A204.1 (cell line): ENCODE data around the gene CCL4L2.
"Not testable (repeated sequence)": the region's sequence is repeated elsewhere in the genome, so short reads cannot be mapped to it uniquely, and the experiment has no call there.

Source experiments
- FAIRE-seq: peaks from 2 replicates; lab custom pipeline; 2012; peaks lifted over from hg19 to GRCh38; lab: Jason Lieb, UNC

Gene CCL4L2

GRCh38 chr17:36210439-36211211 is at the start of gene CCL4L2:
CCL4L2 (plus strand) TSS chr17:36211063.
- not testable (repeated sequence) for FAIRE-seq

GRCh38 chr17:36168836-36169235 is 42.0 kb upstream of the CCL4L2 start:
- FAIRE-seq = not testable (repeated sequence)

- FAIRE-seq = not testable (repeated sequence)
These were observed 34.3 kb upstream of the CCL4L2 start, which contains the start of gene TBC1D3B for GRCh38 chr17:36176536-36176935. TBC1D3B (minus strand) TSS chr17:36176636; CDS start chr17:36175050, 1,586 bp downstream.

- not testable (repeated sequence) for FAIRE-seq
These were observed 29.3 kb upstream of the CCL4L2 start for GRCh38 chr17:36181446-36182175.

- no peak for FAIRE-seq
These were observed 28.5 kb upstream of the CCL4L2 start for GRCh38 chr17:36182176-36183000.

- FAIRE-seq = no peak
These were observed 27.6 kb upstream of the CCL4L2 start for GRCh38 chr17:36183001-36183971.

- FAIRE-seq = no peak
These were observed 26.7 kb upstream of the CCL4L2 start for GRCh38 chr17:36184023-36184765.

- FAIRE-seq = no peak
These were observed 25.4 kb upstream of the CCL4L2 start for GRCh38 chr17:36185416-36185815.

GRCh38 chr17:36186810-36187763 is 23.8 kb upstream of the CCL4L2 start:
- FAIRE-seq = not testable (repeated sequence)

GRCh38 chr17:36187943-36188665 is 22.8 kb upstream of the CCL4L2 start:
- FAIRE-seq = not testable (repeated sequence)

- no peak for FAIRE-seq
These were observed 22.0 kb upstream of the CCL4L2 start for GRCh38 chr17:36188891-36189306.

GRCh38 chr17:36189993-36190392 is 20.9 kb upstream of the CCL4L2 start:
- not testable (repeated sequence) for FAIRE-seq

GRCh38 chr17:36190549-36191330 is 20.1 kb upstream of the CCL4L2 start:
- FAIRE-seq = not testable (repeated sequence)

- no peak for FAIRE-seq
These were observed 17.6 kb upstream of the CCL4L2 start for GRCh38 chr17:36193216-36193775.

- FAIRE-seq = not testable (repeated sequence)
These were observed 16.6 kb upstream of the CCL4L2 start for GRCh38 chr17:36194147-36194831.

- not testable (repeated sequence) for FAIRE-seq
These were observed 15.9 kb upstream of the CCL4L2 start for GRCh38 chr17:36194832-36195433.
